ENCODE data around the gene RPS6KB2.

Gene RPS6KB2

GRCh38 chr11:67396259-67396581 lies 32.1 kb upstream of the RPS6KB2 start:
- no peaks in the 10 kb centered on the region for H4K20me1 ChIP-seq (ENCODE audit: insufficient read depth, low read length)
- no peaks in the 10 kb centered on the region for H3K9me2 ChIP-seq (ENCODE audit: low read depth, low read length)
- peaks cover 59% of the 10 kb centered on the region for H3K36me3 ChIP-seq (ENCODE audit: insufficient read depth, low read length)
- H3K4me3 ChIP-seq (ENCODE audit: low read depth, low read length, poor library complexity, severe bottlenecking) = no peak overlapping the region
- H3K9me3 ChIP-seq (ENCODE audit: low read length) = no peaks in the 10 kb centered on the region
- TF ChIP-seq EZH2 (IDR thresholded peaks at IDR 0.05; ENCODE audit: borderline replicate concordance, low read length) = no peak
- no peak for TF ChIP-seq CTCF (IDR thresholded peaks at IDR 0.05; ENCODE audit: low read length)
- peaks cover 58% of the 10 kb centered on the region for H3K4me1 ChIP-seq (ENCODE audit: insufficient read depth, low read length, severe bottlenecking)
- no peak overlapping the region for H2AFZ ChIP-seq (ENCODE audit: low read length)
- no peak overlapping the region for H3K9ac ChIP-seq (ENCODE audit: low read length)
- peaks cover 8% of the 10 kb centered on the region; the same call in 1 of the 2 replicates for H3K79me2 ChIP-seq (ENCODE audit: insufficient read depth, low read length)
- H3K27me3 ChIP-seq (ENCODE audit: insufficient read depth, low read length) = no peaks in the 10 kb centered on the region
- H3F3A ChIP-seq (ENCODE audit: insufficient read depth, low read length) = no peaks in the 10 kb centered on the region; the same call in 1 of the 2 replicates
- no peak overlapping the region for H3K4me2 ChIP-seq (ENCODE audit: low read length)
- no peak overlapping the region for H3K27ac ChIP-seq (ENCODE audit: low read depth, low read length, poor library complexity, severe bottlenecking)

GRCh38 chr11:67396587-67397389 lies 31.5 kb upstream of the RPS6KB2 start:
- Histone ChIP-seq H4K20me1 (ENCODE audit: insufficient read depth, low read length) (no peaks in the 10 kb centered on the region), H3K27ac (ENCODE audit: low read depth, low read length, poor library complexity, severe bottlenecking) (peak overlapping the region; percentile 50), H3K4me1 (ENCODE audit: insufficient read depth, low read length, severe bottlenecking) (peaks cover 55% of the 10 kb centered on the region), H3K4me3 (ENCODE audit: low read depth, low read length, poor library complexity, severe bottlenecking) (no peak overlapping the region), H3K4me2 (ENCODE audit: low read length) (no peak overlapping the region), H3K36me3 (ENCODE audit: insufficient read depth, low read length) (peaks cover 59% of the 10 kb centered on the region), H3K9ac (ENCODE audit: low read length) (no peak overlapping the region), H3K27me3 (ENCODE audit: insufficient read depth, low read length) (no peaks in the 10 kb centered on the region), H3K9me2 (ENCODE audit: low read depth, low read length) (no peaks in the 10 kb centered on the region), H3K9me3 (ENCODE audit: low read length) (no peaks in the 10 kb centered on the region), H3F3A (ENCODE audit: insufficient read depth, low read length) (no peaks in the 10 kb centered on the region; the same call in 1 of the 2 replicates), H2AFZ (ENCODE audit: low read length) (no peak overlapping the region), H3K79me2 (ENCODE audit: insufficient read depth, low read length) (peaks cover 9% of the 10 kb centered on the region; the same call in 1 of the 2 replicates)
- no peak for TF ChIP-seq CTCF (IDR thresholded peaks at IDR 0.05; ENCODE audit: low read length)
- TF ChIP-seq EZH2 (IDR thresholded peaks at IDR 0.05; ENCODE audit: borderline replicate concordance, low read length) = no peak

- Histone ChIP-seq H3K4me2 (ENCODE audit: low read length) (no peak overlapping the region; the same call in 1 of the 2 replicates), H3F3A (ENCODE audit: insufficient read depth, low read length) (no peaks in the 10 kb centered on the region; the same call in 1 of the 2 replicates), H3K4me1 (ENCODE audit: insufficient read depth, low read length, severe bottlenecking) (peaks cover 59% of the 10 kb centered on the region), H3K27me3 (ENCODE audit: insufficient read depth, low read length) (no peaks in the 10 kb centered on the region), H3K9me3 (ENCODE audit: low read length) (no peaks in the 10 kb centered on the region), H2AFZ (ENCODE audit: low read length) (no peak overlapping the region), H4K20me1 (ENCODE audit: insufficient read depth, low read length) (no peaks in the 10 kb centered on the region), H3K4me3 (ENCODE audit: low read depth, low read length, poor library complexity, severe bottlenecking) (no peak overlapping the region), H3K9me2 (ENCODE audit: low read depth, low read length) (no peaks in the 10 kb centered on the region), H3K27ac (ENCODE audit: low read depth, low read length, poor library complexity, severe bottlenecking) (peak overlapping the region; percentile 50), H3K79me2 (ENCODE audit: insufficient read depth, low read length) (peaks cover 9% of the 10 kb centered on the region; the same call in 1 of the 2 replicates), H3K9ac (ENCODE audit: low read length) (no peak overlapping the region; the same call in 1 of the 2 replicates), H3K36me3 (ENCODE audit: insufficient read depth, low read length) (peaks cover 59% of the 10 kb centered on the region)
- TF ChIP-seq CTCF (IDR thresholded peaks at IDR 0.05; ENCODE audit: low read length) = no peak
- no peak for TF ChIP-seq EZH2 (IDR thresholded peaks at IDR 0.05; ENCODE audit: borderline replicate concordance, low read length)
Observed at GRCh38 chr11:67397536-67397935, 30.8 kb upstream of the RPS6KB2 start.

Measured in OCI-LY1 (cell line).